GM19463 (cell line): ENCODE measurements around the gene RORB.
"Not testable (repeated sequence)": the region's sequence is repeated elsewhere in the genome, so short reads cannot be mapped to it uniquely, and the experiment has no call there.

Experiments
- ATAC-seq: cut with Tn5 transposase; IDR thresholded peaks from one replicate; pipeline ENCODE4 v1.9.1; 2021; ENCODE audit warnings: mild to moderate bottlenecking, moderate library complexity; ENCODE audit not compliant: unreplicated experiment

RORB gene

DNA sequence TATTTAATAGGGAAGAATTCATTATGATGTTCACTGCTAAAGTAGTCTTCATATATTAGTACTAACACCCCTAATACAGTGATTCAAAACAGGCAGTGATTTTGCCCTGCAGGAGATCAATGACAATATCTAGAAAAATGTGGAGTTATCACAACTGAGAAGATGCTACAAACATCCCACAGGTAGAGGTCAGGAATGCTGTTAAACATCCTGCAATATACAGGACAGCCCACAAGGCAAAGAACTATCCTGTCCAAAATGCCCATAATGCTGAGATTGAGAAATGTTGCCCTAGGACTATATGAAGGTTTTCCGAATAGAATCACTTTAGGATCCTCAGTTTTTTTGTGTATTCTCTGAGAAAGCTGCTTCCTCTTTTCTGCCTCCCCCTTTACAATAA lies 15.3 kb downstream of the RORB start:
- no peak for ATAC-seq

DNA sequence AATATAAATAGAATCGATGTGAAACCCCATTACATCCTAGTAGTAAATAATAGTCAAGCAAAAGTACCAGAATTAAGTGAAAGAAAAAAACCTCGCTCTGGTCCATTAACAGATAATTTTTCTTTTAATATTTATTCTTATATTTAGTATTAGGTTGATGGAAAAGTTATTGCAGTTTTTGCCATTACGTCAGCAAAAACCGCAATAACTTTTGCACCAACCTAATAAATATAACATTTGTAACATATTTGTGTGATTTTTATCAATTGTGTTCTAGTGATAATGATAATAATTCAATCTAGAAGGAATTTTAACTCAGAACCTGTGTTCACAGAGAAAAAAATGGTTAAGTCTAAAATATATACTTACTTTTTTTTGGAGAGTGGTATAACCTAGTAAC lies 16.1 kb downstream of the RORB start:
- no peak for ATAC-seq

DNA sequence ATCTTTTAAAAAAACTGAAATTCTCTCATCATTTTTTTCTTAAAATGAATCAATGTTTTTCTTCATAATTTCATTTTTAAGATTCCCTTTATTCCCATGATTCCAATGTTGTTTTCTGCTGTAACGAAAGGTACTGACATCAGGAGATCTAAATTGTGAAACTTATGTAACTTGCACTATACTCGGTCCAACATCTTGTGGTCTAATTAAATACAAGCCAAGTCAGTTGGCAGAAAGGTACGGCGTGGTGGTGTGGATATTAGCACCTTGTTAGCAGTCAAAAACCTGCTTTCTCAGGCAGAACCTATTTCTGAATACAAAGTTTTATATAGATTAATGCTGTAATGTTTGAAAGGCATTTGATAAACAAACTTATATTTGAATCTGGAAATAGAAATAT lies 20.1 kb downstream of the RORB start:
- no peak for ATAC-seq

DNA sequence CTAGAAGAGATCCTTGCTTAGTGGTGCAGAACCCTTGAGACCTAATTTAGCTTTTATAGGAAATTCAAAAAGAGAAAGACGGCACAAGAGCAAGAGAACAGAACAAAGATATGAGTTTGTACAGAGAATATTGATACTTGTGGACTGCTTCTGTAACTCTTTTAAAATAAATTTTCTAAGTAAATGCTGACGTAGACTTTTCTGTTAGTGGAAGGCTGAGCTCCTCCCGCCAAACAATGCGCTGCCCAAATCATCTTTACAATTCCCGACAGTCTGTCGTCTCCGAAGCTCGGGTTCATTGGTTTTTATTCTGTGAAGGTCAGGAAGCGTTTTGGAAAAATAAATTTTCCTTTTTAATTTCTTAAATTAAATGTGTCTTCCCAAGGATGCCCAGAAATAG lies 22.3 kb downstream of the RORB start:
- no peak for ATAC-seq

DNA sequence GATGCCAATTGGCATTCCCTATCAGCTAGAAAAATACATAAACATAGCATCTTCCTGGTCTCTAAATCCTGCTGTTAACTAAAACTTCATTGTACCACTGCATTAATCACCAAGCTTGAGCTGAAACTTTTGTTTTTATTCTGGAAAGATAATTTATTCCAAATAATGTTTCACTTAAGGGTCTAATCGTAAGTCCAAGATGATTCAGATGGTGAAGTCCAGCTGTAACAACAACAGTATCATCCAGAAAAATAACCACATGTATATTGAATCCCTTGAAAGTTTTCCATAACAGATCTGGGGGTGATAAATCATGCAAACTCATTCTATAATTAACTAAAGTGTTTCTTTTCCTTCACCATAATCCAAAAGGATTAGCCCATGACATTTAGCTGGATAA lies 23.9 kb downstream of the RORB start:
- ATAC-seq, result no peak

DNA sequence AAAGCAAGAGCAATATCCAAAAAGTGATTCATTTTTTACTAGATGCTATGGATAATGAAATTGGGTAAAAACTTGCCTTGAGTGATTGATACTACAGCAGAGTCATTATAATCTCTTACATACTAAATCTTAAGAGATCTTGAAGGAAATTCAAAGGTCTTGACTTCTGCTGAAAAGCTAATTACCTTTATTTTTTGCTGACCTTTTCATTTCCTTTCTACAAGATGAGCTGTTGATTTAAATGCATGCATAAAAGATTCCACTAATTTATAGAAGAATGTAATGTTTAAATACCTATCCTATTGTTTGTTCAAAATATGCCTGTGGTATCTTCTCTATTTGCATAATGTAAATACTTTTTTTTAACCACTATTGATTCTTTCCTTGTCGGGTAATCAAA lies 27.2 kb downstream of the RORB start:
- ATAC-seq, result no peak

DNA sequence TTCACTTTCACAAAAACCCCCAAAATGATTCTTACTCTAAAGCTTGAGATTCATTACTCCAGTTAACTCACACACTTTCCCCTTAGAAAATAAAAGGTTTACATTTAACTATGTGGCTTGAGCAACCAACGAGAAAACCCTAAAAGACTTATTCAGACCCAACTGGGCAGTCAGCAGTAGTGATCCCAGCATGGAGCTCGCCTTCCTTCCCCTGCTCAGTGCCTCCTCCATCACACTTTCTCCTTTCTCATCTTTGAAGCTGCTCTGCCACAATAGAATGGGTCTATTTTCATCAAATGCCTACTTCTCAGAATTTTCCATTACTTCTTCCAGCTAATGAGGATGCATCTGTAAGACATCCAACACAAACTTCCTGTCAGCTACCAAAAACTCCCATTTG lies 29.1 kb downstream of the RORB start:
- ATAC-seq, result no peak

DNA sequence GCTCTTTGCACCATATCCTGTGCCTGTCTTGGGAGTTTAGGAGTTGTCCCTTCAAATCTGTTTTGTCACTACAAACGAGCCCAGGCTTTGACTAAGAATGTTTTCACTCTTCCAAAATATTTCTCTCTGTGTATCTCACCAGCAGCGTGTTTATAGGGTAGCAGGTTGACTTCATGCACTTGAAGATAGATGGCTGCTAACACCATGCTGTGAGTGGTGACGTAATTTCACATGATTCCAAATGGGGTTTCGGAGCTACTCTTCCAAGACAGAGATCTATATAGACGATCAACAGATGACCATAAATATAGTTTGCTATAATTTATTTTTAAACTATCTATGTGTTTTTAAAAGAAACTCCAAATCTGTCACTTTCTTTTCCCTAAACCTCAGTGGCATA lies 30.6 kb downstream of the RORB start:
- ATAC-seq, result no peak

DNA sequence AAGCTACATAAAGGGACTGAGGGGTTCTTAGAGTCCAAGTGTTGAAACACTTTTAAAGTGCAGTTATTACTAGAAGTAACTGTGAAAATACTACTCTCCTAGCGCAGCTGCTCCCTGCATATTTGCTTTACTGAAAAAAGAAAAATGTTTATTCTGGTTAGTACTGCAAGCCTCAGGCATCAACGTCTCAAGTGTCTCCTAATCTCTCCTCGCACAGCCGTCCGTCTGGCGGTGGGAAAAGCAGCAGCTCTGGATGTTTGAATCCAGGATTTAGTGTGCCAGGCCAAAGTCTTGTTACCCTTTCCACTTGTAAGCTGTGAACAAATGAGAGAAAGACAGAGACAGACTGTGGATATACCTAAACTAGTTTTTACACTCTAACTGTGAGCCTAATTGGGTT lies 31.1 kb downstream of the RORB start:
- ATAC-seq, result no peak

DNA sequence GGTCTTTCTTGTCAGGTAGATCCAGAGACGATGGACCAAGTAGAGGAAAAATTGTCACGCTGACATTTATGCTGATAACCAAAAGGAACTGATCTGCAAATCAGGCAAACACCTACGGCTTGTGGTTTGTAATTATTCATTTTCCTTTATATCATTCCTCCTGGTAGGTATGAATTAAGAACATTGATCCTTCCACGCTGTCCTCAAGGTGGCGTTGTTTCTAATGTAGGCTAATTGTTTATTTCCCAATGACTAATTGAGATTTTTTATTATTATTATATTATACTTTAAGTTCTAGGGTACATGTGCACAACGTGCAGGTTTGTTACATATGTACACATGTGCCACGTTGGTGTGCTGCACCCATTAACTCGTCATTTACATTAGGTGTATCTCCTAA lies 33.3 kb downstream of the RORB start:
- not testable (repeated sequence) for ATAC-seq

DNA sequence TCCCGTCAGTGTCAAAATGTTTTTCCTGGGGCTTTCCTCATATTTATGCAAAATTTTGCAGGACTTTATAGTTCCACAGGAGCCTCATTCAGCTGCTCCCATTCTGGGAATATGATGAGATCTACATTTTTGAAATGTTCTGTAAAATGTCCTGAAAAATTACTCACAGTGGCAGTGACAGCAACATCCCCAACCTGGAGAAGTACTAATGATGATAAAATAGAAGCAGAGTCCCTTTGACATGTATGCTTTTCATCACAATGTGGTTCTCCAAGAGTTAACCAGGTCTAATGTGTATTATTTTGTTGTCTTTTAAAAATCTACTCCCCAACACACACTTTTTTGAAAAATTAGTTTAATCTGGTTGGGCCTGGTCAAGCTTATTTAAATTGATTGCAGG lies 36.1 kb downstream of the RORB start:
- ATAC-seq, result no peak

DNA sequence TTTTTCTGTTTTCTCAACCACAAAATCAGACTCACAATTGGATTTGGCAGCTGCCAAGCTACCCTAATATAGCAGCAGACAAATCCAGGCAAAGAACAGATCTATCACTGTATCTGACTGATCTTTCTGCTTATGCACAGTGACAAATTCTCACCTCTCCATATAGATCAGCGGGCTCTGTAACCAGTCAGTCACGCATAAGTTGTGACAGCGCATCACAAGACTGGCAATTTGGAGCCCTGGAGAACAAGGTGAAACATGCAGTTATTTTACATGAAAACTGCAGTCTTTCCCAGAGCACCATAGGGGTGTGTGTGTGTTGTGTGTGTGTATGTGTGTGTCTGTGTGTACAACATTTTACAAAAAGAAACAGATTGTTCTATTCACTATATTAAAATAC lies 37.7 kb downstream of the RORB start:
- no peak for ATAC-seq

DNA sequence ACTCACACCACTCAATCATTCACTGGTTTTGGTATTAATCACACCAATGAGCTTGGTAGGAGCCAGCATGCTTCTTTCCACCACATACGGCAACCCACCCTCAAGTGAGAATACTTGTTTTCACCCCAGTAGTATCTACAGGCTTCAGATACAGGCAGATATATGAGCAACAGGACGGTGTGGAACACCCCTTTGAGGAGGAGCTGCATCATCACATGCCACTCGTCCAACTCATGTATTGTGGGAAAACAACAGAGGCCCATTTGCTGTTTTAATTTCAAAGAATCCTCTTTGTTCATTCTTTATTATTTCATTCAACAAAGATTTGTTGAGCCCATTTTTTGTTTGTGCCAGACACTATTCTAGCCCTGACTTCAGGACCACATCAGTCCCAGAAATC lies 46.0 kb downstream of the RORB start:
- ATAC-seq, result no peak

DNA sequence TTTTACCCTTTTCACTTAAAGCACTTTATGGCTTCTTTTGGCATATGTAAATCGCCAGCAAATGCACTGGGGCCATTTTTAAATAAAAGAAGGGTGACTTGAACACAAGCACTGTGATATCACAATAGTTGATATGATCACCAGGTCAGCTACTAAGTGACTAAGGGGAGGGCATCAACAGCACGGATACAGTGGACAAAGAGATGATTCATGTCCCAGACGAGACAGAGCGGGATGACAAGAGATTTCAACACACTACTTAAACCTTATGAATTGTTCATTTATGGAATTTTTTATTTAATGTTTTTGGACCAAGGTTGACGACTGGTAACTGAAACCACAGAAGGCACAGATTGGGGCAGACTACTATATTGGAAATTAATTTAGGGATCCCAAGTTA lies 54.1 kb downstream of the RORB start:
- ATAC-seq, result no peak

DNA sequence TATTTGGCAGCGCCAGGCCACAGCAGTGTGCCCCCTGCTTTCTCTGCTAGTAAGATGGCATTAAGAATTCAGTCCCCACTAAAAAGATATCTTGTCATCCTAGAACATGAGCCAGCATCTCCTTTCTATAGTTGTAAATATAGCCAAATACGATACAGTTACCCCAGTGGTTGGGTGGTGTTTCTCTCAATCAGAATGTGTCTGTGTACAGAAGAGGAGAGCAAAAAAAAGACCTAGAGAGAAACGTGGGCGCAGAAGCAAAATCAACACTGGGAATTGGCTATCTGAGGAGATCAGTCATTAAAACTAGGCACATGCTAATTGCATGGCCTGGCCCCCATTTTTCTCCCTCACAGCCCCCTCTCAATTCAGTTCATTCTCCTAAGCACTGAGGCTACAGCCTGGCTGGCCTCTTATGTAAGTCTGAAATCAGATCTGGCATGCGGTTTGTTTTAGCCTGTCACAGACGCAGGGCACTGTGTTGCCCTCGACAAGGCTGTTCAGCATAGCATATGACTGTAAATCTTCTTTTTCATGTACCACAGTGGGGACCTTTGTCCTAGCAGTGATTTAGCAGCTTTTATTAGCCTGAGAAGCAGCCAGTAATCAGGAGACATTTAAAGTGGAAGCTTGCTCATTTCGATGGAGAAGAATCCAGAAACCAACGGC lies 57.8 kb downstream of the RORB start:
- ATAC-seq, result no peak

DNA sequence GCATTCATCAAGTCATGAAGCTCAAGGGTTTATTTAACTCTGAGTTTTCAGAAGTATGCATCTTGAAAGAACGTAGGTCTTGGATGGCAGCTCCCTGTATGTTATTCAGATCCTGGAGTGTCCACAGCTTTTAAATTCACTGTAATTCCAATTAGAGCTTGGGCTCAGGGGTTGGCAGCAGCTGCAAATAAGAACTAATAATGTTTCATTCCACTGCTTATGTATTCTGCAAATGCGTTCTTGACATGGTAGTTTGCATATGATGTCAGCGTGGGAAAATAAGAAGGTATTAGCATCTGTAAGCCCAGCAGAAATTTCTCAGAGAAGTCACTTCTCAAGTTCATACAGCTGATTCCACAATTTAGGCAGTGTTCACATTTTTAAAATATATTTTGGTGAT lies 58.4 kb downstream of the RORB start:
- no peak for ATAC-seq

DNA sequence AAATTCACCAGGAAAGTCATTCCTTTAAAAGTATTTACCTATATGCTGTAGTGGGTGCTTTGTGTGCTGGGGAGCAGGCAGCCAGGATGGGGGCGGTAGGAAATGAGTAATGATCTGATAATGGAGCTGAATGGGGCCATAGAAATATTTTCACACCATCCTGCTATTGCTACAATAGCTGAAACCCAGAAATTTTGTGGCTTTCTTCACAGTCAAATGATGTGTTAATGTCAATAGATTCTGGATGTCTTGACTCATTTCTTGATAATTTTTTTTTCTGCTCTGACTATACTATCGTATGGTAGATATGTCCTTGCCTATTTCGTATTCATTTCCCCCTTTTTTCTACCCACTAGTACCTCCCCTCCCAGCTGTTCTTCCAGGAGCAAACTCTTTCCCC lies 59.5 kb downstream of the RORB start:
- peak; percentile 84 for ATAC-seq

DNA sequence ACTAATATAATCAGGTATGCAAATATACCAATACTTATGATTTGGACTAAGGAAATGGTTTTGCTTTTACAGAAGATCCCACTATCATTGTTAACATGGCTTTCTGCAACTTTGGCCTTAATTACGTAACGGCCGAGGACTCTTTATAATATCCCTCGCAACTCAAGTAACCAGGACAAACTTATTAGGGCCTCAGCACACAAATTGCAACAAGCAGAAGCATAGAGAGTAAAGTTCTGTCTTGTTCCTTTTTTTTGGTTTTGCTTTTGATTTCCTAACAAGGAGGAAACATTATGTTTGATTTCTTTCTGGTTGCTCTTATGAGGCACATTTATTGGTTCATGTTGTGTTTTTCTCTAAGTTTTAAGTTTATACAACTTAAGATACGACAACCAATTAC lies 60.4 kb downstream of the RORB start:
- ATAC-seq, result no peak

DNA sequence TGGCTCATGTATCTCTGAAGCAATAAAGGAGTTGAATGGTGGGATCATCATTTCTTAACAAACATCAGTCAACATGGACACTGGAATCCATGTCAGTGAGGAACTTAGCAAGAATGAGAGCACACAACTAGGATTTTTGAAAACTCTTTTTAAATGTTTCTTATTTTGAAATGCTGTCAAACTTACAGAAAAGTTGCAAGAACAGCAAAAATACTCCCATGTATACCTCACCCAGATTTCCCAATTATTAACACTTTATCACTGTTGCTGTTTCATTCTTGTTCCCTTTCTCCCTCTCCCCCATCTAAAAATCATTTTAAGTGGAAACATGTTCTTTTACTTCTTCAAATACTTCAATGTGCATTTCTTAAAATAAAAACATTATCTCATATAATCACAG lies 65.5 kb downstream of the RORB start:
- no peak for ATAC-seq

DNA sequence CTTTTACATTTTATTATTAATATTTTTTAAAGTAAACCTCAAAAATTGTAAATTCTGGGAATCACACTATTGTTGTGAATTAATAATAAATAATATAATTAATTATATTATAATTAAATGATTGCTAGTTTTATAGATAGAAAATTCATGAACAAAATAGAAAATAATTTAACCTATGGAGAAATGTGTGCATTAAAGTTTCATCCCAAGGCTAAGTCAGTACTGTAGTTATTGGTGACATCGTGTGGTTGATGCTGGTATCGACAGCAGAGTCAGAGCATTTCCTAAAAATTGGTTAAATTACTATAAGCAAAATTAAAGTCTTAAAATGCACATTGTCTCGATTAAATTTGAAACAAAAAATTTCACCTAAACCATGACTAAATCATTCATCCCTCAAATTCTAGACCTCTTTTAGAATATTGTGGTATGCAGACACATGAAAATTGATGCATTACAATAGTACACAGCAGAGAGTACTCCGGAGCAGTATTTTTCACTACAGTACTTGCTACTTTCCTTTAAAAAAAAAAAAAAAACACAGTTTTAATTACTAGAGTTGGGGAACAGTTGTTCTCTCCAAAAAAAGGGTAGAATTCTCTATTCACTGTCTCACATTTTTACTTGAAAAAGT lies 73.9 kb downstream of the RORB start:
- ATAC-seq, result peak; percentile 46

DNA sequence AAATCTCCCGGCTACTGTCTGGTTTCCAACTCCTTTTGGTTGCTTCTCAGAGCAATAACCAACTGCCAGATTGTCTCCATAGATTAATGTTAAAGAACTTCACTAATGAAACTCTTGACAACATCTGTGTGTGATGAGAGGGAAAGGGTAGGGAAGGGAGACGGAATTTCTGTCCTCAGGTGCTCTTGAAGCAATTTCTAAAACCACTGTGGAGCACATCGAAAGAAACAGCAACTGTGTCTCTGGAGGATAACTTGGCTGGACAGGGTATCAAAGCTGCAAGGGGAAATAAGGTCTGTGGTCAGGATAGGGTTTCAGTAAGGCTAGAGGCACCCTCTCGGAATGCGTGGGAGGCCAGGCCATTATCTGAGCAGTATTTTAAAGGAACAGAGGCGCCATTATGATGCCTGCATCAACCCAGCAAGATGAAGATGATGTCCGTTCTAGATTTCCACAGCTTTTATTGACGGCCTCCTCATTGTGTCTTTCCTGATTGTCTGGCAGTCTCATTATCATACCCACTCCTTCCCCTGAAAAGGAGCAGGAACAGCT lies 76.6 kb downstream of the RORB start:
- ATAC-seq, result peak; percentile 68

DNA sequence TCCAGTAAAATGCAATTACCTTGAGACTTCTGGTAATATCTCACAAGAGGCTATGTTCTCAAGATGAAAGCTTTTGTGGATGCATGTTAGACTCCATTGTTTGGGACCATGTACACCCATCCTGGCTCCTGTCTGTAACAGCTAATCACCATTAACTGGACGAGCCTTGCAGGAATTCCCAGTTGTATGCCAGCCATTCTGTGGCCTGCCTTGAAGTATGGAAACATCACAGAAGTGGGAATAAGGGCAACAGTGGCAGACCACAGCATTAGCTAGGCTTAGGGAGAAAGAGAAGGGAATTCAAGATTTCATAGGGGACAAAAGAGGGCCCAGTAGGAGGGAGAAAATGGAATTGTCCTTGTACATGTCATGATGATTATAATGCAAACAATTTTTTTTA lies 79.0 kb downstream of the RORB start:
- no peak for ATAC-seq

DNA sequence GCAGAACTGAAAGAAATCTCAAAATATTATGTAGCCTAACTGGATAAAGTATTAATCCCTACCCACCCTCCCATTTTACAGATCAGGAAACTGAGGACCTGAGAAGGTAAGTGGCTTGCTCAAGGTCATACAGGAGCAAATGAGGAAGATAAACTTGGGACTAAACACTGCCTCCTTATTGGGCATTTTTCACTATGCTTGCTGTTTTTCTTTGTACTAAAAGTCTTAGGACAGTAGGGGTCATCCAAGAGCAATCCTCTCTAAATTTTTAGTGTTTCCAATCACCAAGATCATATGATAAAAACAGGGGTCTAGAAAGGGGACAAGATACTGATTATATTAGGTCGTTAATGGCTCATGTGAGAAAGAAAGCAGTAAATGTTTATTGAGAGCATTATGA lies 80.8 kb downstream of the RORB start:
- no peak for ATAC-seq
